Heart right ventricle (tissue), 16 donors: Measurements from ENCODE around the gene TARS2. TPM values are rescaled to one million over a fixed set of nuclear protein-coding genes. Genes with fewer than 3 reads are reported as not detected.
A peak's percentile ranks its signal among the peaks of the same experiment; 100 is the strongest.

Source experiments
- ATAC-seq, 8 donors: fragments of 200-7000 bp; cut with Tn5 transposase; one replicate each; pipeline ENCODE4 v1.9.1; 2020; ENCODE audit warnings: mild to moderate bottlenecking in 8 of 8, moderate library complexity in 8 of 8, moderate number of reproducible peaks in 1 of 8
- DNase-seq, 2 donors: peaks; one replicate each; pipeline ENCODE4 v3.0.0-alpha.2; 2020
- H3K27ac ChIP-seq, 10 donors: fragments of 200-600 bp; sonication (generic) in 2 of 10; one replicate each; pipeline versions ENCODE4 v1.5.0 to v1.8.0; 2020 to 2022; ENCODE audit warnings: mild to moderate bottlenecking in 3 of 10
- H3K27me3 ChIP-seq, 7 donors: fragments of 200-600 bp; one replicate each; pipeline ENCODE4 v1.8.0; 2021 to 2022; ENCODE audit warnings: mild to moderate bottlenecking in 2 of 7
- H3K36me3 ChIP-seq, 9 donors: fragments of 200-600 bp; sonication (generic) in 1 of 9; one replicate each; pipeline versions ENCODE4 v1.5.0 to v1.8.0; 2020 to 2022; ENCODE audit warnings: mild to moderate bottlenecking in 2 of 9
- H3K4me1 ChIP-seq, 9 donors: fragments of 200-600 bp; sonication (generic) in 1 of 9; one replicate each; pipeline versions ENCODE4 v1.5.0 to v1.8.0; 2020 to 2022; ENCODE audit warnings: mild to moderate bottlenecking in 4 of 9
- H3K4me3 ChIP-seq, 10 donors: fragments of 200-600 bp; sonication (generic) in 2 of 10; one replicate each; pipeline versions ENCODE4 v1.5.0 to v1.8.0; 2020 to 2022; ENCODE audit warnings: mild to moderate bottlenecking in 7 of 10, moderate library complexity in 2 of 10
- H3K9me3 ChIP-seq, 11 donors: fragments of 200-600 bp in 10 of 11; sonication (generic) in 2 of 11; one replicate each; pipeline versions ENCODE4 v1.5.0 to v1.8.0; 2013 to 2022; ENCODE audit warnings: mild to moderate bottlenecking in 2 of 11, control low read depth in 1 of 11, moderate library complexity in 1 of 11
- CTCF ChIP-seq, 9 donors: fragments of 200-600 bp; sonication (generic) in 2 of 9; IDR thresholded peaks; one replicate each; pipeline versions ENCODE4 v1.5.0 to v1.8.0; 2021 to 2022; ENCODE audit warnings: antibody characterized with exemption in 9 of 9, mild to moderate bottlenecking in 5 of 9, moderate library complexity in 1 of 9
- WGBS, 2 donors: extraction: QIAGEN DNeasy Blood & Tissue Kit; methylation state at CpG; one replicate each; pipeline ENCODE4 v1.1.7; 2013; ENCODE audit warnings: inconsistent platforms in 1 of 2; 5-methylcytosine and 5-hydroxymethylcytosine counted together
- intact Hi-C, 10 donors: fragments of 100-400 bp; cut with DNase I; formaldehyde crosslinking; loops; one replicate each; pipeline versions ENCODE4 v1.11.1 to v1.14.2; 2022
- polyA plus RNA-seq, 2 donors: library from polyadenylated mRNA; stranded (reverse); fragments of 200-250 nt; gene quantifications; one replicate each; pipeline ENCODE4 v1.2.3, GENCODE V29; 2013
- total RNA-seq, 10 donors: library from RNA; stranded (reverse); fragmentation: NEBNext Ultra II Directional in 3 of 10; extraction: Animal tissue kit (Norgen Biotek cat#: 25700) in 3 of 10; gene quantifications; one replicate each; pipeline versions ENCODE4 v1.2.1 to v1.2.4, GENCODE V29; 2021 to 2023
- donor health status: Arrhythmogenic right ventricular cardiomyopathy.
- donor health status: ischemic (EF 13 %, LVEDD 7.1; RV severe dilation, severe dysfunction).
- donor health status: healthy with polysubstance abuse.
- donor health status: DM: no; HTN: yes; CAD: no.
- donor health status: DM: no; HTN: no; CAD: no.
- donor health status: ischemic (EF 25% LVEDD 6.9; RV normal size, moderate dysfunction).
- donor health status: ischemic (EF 25% LVEDD 5.7; RV mildly dilated, moderate dysfunction).
- donor health status: healthy.
- donor health status: DM: yes; HTN: yes; CAD: no.
- donor health status: Ischemic cardiomyopathy.
- donor health status: ischemic (EF 35%, LVEDD 5.7; RV mildly dilated, moderate dysfunction).
- donor health status: nonischemic (EF 11% LVEDD 7.7; RV severe dilation, severe dysfunction).
- donor health status: DM: yes; HTN: yes; CAD: no.
- donor health status: PGD.
- donor health status: ischemic (EF 29% LVEDD 5.4; RV normal size, mild dysfunction).
- donor health status: nonischemic (EF 23%, LVEDD 6.1; RV moderate dilation, normal function).

Gene TARS2
- total and polyA plus RNA-seq, 12 donors, result 19.1 to 44.4 (median 34.0) TPM

DNA sequence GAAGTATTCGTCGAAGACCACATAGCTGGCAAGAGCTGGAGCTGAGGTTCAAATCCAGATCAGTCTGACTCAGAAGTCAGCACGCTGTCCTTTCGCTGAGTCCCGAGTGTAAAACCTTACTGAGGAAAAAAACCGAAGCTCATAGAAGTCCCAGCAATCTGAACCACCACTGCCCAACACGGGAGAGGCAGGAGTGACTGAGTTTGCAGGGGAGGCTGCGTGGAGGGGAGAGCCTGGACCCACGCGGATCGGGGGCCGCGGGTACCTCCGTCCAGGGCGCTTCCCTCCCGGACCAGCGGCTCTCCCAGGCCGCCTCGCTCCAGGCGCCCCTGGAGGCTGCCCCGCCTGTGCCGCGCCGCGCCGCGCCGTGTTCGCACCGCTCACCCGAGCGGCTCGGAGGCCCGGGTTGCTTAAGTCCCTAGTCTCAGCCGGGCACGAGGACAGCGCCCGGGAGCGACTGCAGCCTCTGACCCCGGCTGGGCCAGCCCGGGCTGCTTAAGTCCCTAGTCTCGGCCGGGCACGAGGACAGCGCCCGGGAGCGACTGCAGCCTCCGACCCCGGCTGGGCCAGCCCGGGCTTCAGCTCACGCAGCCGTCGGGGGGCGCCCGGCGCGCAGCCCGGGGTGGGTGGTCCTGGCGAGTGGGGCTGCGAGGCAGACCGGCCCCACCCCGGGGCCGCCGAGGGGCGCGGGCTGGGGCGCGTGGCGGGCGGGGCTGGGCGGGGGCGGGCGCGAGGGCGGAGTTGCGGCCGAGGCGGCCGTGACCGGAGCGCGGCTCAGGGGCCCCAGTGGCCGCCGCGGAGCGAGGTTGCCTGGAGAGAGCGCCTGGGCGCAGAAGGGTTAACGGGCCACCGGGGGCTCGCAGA, 61.6 kb downstream of the TARS2 start, which contains the start of gene ADAMTSL4:
TSS of gene ADAMTSL4 (plus strand) at position 777 of the 864 bp plus-strand sequence. CDS start 2,881 bp downstream, outside the sequence.
- ATAC-seq, result peak; percentile 20 to 63 (median 40)
- Histone ChIP-seq H3K9me3 (no peaks in the 10 kb centered on the region), H3K4me1 (peaks cover 14 to 57% (median 38%) of the 10 kb centered on the region in 9 donors), H3K4me3 (peak within 1 kb of the TSS; percentile 47 to 69 (median 66)), H3K27ac (peak within 1 kb of the TSS; percentile 68 to 94 (median 88)), H3K27me3 (no peaks in the 10 kb centered on the region), H3K36me3 (no peaks in the 10 kb centered on the region)
- 1% methylated on average over 84 to 91 of the region's 91 CpGs for WGBS, 2 donors
- TF ChIP-seq CTCF (IDR thresholded peaks at IDR 0.05), result peak in 4 of 9 donors; percentile 24 to 49 (median 40)
- peak in 1 of 2 donors; percentile 65 for DNase-seq
- intact Hi-C loops, result loop anchor here in 1 of 10 donors (10.0 kb wide), 1 partner anchor 264 kb away; the partner anchor contains the start of gene CIART

- ATAC-seq, result peak; percentile 0 to 18 (median 11)
- Histone ChIP-seq H3K27ac (peak overlapping the region; percentile 68 to 94 (median 88)), H3K4me3 (peak overlapping the region; percentile 47 to 69 (median 66)), H3K27me3 (no peaks in the 10 kb centered on the region), H3K4me1 (peaks cover 14 to 59% (median 38%) of the 10 kb centered on the region in 9 donors), H3K9me3 (no peaks in the 10 kb centered on the region), H3K36me3 (peaks cover 0 to 4% (median 0%) of the 10 kb centered on the region in 9 donors)
- 12 to 27% methylated on average over 20 to 43 of the region's 43 CpGs for WGBS, 2 donors
- DNase-seq, result no peak
- intact Hi-C loops, result loop anchor here in 4 of 10 donors (10.0 kb wide), 3 partner anchors 255 to 265 kb away; partner anchors contain the start of genes CIART (in 1 of the 4) and CTSK (in 1 of the 4)
- peak in 2 of 9 donors; percentile 15 to 28 for TF ChIP-seq CTCF (IDR thresholded peaks at IDR 0.05)
These were observed 62.4 kb downstream of the TARS2 start for GRCh38 chr1:150549496-150550221.

DNA sequence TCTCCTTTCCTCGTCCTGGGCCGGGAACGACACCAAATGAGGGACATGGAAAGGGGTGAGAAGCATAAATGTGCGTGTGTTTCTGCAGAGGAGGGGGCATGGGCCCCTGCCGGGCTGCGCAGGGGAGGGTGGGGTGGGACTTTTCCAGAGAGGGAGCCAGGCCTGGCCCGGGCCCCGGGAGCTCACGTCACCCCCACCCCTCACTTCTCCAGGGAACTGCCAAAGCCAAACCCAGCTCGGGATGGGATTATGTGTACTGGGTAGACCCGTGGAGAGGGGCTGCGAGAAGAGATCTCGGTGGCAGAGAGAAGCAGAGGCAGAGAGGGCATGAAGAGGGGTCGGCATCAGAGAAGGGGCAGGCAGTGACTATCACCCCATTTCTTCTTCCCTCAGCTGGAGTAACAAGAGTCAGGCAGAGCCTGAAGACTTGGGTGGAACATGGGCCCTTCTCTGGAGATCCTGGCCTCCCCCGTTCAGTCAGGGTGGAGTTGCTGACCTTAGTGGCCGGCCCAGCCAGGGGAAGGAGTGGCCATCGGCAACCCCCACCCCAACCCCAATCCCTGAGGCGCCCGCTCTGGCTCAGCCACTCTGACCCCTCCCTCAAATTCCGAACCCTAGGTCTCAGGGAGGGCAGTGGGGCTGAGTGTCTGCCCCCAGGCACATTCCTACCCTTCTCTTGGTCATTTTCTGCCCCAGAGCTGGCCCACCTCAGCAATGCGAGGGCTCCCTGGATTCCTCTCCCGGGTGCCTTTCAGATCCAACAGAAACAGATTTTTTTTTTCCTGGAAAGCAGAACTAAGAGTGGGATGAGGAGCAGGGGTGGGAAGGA, 63.2 kb downstream of the TARS2 start:
- peak; percentile 6 to 39 (median 24) for ATAC-seq
- Histone ChIP-seq H3K36me3 (peaks cover 0 to 10% (median 0%) of the 10 kb centered on the region in 9 donors), H3K27ac (peak overlapping the region in 9 of 10 donors; percentile 81 to 94 (median 88)), H3K27me3 (no peaks in the 10 kb centered on the region), H3K4me3 (peak overlapping the region in 9 of 10 donors; percentile 47 to 69 (median 66)), H3K4me1 (peaks cover 14 to 59% (median 38%) of the 10 kb centered on the region in 9 donors), H3K9me3 (no peaks in the 10 kb centered on the region)
- TF ChIP-seq CTCF (IDR thresholded peaks at IDR 0.05), result no peak
- no peak for DNase-seq
- intact Hi-C loops, result loop anchor here in 3 of 10 donors (10.0 kb wide), 2 partner anchors 254 to 264 kb away; partner anchors contain the start of gene CTSK (in 1 of the 3)
- 51 to 62% methylated on average over 22 of the region's 22 CpGs for WGBS, 2 donors
